DND-41 (cell line): Measurements from ENCODE around the gene IL17B.

Experiments
- CTCF ChIP-seq: IDR thresholded peaks from 2 replicates; pipeline ENCODE4 v1.5.1; 2012; ENCODE audit warnings: borderline replicate concordance, low read length, moderate library complexity, mild to moderate bottlenecking; ENCODE audit not compliant: poor library complexity, severe bottlenecking; ENCODE audit errors: extremely low read depth
- EZH2 ChIP-seq: IDR thresholded peaks from 3 replicates; pipeline ENCODE4 v1.6.1; 2012; ENCODE audit warnings: borderline replicate concordance, low read depth, mild to moderate bottlenecking, moderate library complexity, low read length, inconsistent platforms; ENCODE audit not compliant: severe bottlenecking

- TF ChIP-seq CTCF = no peak
- no peak for TF ChIP-seq EZH2
Measured at GRCh38 chr5:149370878-149371277, 8.2 kb downstream of the IL17B start.
